SW 1271 (cell line): Measurements from ENCODE around the gene BMP5.
"Not testable (repeated sequence)": the region's sequence is repeated elsewhere in the genome, so short reads cannot be mapped to it uniquely, and the experiment has no call there.

Experiments used
- DNase-seq, 2 experiments: peaks; one replicate each; lab custom pipeline; 2025; lab: John Stamatoyannopoulos, UW

BMP5 gene

DNA sequence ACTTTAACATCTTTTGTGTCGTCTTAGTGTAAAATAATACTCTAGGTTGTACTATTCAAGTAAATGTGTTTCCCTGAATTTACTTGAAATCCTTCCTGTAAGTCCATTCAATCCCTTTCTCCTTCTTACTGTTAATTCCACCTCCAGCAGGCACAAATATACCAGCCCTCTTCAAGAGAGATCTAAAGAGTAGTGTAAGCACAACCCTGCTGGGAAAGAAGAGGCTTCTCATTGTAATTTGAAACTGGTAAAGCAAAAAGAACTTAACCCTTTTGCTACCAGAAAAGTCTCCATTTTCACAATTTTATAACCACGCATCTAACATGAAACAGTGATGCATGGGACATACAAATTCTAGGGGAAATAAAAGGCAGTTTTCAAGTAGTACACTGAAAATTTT lies at the start of gene BMP5:
Gene BMP5, minus strand, starts transcription at position 191 of the 400 bp plus-strand sequence. CDS start 725 bp downstream, outside the sequence.
- no peak for DNase-seq

DNA sequence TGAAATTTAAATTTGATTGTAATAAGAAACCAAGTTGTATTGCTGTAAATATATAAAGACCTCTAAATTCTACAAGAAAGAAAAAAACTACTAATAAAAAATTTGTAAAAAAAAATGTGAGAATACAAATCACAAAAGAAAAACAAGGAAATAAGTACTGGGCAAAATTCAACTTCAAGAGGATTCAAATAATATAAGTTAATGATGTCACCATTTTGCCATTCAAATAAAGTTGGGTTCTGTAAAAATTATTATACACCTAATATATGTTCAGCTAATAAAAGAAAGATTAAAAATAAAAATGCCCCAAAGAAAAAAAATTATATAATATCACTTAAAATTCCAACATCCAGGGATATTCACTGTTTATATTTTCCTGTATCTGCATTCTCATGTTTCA lies 47.0 kb upstream of the BMP5 start:
- DNase-seq = no peak

DNA sequence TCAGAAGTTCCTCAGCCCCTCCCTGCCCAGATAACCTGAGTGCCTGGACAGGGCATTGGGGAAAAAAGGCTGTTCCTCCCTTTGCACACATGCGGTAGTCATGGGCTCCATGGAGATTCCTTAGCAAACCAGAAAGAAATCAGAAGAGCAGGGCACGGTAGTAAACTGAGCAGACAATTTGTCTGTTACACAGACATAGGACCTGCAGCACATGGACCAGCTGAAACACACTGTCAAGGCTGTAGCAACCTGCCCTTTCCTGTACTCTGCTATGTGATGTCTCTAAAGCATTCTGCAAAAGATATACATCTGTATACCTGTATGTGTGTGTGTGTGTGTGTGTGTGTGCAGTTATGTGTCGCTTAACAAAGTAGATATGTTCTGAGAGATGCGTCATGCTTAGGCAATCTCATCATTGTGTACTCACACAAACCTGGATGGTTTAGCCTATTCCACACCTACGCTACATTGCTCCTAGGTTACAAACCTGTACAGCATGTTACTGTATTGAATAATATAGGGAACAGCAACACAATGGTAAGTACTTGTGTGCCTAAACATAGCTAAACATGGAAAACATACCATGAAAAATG lies 44.4 kb upstream of the BMP5 start:
- no peak for DNase-seq

DNA sequence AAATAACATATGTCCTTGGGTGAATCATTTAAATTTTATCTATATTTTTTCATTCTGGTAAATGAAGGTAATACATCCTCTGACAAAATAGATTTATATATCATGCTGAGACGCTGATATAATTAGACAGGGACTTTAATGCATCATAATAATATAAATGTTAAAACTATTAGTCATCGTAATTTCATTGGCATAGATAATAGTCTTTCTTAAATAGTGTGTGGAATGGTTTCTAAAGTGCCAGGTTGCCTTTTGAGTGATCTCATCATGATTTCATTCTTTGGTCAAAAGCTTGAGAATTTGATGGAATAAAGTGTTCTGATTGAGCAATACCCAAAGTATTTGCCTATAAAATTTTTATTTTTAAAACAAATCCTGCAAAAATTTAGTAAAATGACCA lies 43.2 kb upstream of the BMP5 start:
- DNase-seq = no peak

DNA sequence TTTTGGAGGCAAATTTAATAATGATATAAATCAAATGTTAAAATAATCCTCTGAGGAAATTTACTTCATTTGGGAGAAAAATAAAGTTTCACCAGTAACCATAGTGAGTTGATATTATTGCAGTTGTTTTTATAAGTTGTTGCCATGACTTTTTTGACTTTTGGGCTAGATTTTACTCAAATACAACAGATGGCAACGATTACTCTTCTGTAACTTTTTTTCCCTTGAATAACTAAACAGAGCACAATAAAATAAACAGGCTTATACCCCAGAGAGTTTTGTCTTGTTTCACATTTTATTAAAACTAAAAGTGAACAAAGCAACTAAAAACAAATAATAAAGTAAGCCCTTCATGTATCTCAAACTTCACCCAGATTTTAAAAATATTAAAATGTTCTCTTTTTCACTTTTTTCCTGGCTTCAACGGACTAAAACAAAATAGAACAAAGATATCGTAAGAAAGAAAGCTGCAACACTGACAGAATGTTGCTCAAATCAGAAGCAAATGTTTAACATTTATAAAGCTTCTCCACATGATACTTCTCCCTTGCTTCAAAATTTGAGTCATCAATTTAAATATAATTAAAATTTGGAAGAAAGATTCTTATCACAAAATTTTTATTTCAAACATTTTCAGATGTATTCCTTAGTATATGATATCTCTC lies 42.5 kb upstream of the BMP5 start:
- no peak for DNase-seq

DNA sequence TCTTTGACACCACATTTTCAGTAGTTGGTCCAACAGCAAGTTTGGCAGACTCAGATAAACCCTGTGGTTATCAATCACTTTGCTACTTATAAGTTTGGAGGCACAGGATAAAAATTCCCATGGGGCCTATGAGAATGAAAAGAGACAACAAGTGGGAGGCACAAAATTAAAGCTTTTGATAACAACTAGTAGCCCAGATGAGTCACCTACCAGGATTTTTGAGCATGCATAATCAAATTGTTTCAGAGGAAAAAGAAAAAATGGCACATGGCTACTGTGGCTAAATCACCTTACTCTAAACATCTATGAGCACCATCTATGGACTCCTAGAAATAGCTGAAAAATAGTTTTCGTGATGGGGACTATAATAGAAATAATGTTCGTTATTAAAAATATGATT lies 40.8 kb upstream of the BMP5 start:
- DNase-seq = peak in 1 of 2 experiments; percentile 7

DNA sequence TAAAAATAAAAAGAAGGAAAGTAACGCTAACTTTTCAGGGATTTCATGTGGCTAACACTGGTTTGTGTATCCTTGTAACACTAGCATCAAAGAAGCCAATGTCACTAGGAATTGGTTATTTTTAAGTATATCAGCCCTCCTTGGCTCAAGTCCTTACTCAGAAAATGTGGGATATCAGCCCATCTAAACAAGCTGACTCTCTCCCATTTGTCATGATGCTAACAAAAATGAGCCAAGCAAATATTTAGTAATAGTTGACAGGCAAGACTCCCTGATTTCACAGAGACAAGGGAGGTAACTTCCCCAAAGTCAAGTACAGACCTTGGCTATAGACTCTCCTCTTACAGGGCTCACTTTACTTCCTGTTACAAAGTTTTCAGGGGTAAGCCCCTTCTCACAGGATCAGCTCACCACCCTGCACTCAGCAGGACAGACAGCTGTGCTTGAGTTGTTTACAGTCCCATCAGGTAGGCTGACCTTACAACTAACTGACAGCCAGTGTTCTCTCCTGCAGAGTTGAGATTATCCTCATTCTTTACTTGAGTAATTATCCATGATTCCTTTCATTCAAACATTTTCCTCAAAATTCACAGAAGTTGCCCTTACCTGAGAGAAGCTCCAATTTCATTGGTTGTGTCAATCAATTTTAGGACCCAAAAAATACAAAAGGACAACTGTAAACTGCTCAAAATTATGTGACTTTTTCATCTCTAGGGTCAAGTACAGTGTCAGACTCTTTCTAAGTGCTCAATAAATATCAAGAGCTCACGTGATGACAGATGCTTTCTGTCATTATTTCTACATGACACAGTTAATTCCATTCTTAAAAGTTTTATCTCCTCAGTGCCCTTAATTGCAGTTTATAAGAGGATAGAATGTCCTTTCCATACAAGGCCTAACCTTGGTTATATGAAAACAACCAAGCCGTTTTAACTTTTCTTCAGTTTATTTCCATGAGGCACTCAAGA lies 38.1 kb upstream of the BMP5 start:
- no peak for DNase-seq

DNA sequence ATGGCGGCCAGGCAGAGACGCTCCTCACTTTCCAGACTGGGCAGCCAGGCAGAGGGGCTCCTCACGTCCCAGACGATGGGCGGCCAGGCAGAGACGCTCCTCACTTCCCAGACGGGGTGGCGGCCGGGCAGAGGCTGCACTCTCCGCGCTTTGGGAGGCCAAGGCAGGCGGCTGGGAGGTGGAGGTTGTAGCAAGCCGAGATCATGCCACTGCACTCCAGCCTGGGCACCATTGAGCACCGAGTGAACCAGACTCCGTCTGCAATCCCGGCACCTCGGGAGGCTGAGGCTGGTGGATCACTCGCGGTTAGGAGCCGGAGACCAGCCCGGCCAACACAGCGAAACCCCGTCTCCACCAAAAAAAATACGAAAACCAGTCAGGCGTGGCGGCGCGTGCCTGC lies 35.1 kb upstream of the BMP5 start:
- not testable (repeated sequence) for DNase-seq

DNA sequence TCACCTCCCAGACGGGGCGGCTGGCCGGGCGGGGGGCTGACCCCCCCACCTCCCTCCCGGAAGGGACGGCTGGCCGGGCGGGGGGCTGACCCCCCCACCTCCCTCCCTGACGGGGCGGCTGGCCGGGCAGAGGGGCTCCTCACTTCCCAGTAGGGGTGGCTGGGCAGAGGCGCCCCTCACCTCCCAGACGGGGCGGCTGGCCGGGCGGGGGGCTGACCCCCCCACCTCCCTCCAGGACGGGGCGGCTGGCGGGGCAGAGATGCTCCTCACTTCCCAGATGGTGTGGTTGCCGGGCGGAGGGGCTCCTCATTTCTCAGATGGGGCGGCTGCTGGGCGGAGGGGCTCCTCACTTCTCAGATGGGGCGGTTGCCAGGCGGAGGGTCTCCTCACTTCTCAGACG lies 34.5 kb upstream of the BMP5 start:
- not testable (repeated sequence) for DNase-seq

DNA sequence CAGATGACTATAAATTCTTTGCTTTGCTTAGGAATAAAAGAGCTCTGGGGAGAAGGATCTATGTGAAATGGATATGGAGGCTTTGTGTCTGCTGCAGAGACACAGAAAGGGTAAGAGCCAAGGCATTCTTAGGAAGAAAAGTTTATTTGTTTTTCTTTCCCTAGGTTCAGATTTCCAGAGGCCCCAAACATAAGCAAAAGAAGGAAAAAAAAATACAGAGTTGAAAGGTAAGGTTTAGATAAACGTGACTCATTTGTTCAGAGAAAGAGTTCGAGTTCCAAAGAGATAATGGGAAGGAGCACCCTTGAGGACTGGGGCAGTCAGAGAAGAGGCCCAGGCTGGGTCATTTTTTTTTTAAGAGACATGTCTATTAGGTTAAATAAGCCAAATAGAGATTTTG lies 27.4 kb upstream of the BMP5 start:
- no peak for DNase-seq

DNA sequence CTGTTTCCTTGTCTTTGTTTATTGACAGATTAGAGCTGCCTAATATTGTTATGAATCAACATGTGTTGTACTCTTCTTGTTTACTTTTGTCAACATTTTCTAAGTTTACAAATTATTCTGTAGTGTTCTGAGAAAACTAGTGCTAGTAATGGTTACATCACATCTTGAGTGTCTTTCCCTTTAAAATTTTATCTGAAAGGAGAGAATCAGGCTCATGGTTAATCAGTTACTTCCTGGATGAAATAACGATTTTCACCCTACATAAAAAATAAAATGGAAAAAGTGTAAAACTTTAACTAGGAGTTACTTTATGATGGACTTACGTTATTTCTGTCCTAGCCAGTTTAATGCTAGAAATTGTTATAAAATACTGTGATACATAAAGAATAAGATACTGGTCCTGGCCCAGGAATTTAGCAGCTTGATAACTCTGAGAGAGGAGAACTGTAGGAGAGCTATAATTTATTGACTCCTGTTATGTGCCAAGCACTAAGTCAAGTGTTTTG lies 26.4 kb upstream of the BMP5 start:
- no peak for DNase-seq

DNA sequence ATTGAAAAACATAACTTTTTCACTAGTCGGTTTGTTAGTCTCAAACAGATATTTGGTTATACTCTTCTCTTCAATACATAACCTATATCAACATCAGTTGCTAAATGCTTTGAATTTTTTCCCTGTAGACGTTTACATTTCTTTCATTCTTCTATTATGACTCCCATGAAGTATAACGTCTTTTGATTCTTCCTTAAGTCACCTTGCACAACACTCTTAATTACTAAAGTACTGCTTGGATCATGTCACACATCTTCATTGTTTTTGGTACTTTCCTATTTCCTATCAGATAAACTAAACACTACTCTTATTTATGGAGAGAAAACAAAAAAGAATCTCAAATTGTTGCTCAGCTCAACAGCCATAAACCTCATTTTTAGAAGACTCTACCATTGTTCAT lies 23.0 kb upstream of the BMP5 start:
- peak in 1 of 2 experiments; percentile 40 for DNase-seq

DNA sequence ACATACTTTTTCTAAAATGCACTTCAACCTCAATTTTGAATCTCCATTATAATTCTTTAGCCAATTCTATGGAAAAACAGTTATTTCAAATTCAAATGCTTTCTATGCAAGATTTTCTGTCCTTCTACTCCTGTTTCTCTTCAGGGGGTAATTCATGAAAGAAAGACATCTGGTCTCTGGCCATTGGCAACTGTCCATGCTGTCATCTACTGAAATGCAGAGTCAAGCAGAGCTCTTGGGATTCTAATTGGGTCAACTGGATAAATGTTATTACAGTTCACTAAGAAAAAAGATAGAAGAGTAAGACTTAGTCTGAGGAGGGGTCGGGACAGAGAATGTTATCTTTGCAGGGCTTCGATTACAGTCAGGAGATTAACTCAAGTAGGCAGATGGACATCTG lies 22.0 kb upstream of the BMP5 start:
- DNase-seq = no peak

DNA sequence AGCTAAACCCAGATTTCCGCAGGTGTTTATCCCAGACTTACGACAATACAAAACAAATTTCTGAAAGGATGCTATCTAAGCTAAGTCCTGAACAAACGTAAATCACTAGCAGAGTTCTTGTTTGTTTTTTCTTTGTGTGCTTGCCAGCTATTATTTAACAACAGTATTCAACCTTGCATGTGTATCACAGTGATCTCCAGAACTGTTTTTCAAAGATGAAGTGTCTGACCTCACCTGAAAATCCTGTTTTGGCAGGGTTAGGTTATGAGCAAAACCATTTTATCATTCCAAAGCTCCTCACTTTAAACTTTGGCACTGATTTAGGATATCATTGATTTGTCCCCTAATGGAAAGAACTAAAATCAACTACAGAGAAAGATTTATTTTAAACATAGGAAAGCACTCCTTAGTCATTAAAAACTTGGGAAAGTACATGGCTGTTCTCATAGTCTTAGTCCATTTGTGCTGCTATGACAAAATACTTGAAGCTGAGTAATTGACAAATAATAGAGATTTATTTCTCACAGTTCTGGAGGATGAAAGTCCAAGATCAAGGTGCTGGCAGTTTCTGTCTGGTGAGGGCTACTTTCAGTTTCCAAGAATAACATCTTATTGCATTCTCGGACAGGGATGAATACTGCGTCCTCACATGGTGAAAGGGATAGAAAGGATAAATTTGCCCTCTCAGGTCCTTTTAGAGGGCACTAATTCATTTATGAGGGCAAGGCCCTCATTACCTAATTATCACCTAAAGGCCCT lies 20.8 kb upstream of the BMP5 start:
- DNase-seq = no peak

DNA sequence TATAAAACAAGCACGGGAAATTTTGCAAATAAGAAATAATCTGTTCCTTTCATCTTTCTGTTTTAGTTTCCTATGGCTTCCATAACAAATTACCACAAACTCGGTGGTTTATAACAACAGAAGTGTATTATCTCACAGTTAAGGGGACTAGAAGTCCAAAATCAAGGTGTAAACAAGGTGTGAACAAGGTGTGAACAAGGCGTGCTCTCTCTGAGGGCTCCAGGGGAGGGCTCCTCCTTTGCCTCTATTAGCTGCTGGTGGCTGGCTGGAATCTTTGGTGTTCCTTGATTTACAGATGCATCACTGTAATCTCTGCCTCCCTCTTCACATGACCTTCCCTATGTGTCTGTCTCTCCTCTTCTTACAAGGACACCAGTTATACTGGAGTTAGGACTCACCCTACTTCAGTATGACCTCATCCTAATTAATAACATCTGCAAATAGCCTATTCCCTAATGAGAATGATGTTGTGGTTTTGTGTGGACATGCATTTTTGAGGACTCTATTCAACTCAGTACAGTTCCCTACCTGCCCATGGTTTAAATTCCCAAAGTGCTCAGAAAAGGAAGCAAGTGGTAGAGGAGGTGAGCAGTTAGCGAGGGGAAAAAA lies 17.5 kb upstream of the BMP5 start:
- no peak for DNase-seq

DNA sequence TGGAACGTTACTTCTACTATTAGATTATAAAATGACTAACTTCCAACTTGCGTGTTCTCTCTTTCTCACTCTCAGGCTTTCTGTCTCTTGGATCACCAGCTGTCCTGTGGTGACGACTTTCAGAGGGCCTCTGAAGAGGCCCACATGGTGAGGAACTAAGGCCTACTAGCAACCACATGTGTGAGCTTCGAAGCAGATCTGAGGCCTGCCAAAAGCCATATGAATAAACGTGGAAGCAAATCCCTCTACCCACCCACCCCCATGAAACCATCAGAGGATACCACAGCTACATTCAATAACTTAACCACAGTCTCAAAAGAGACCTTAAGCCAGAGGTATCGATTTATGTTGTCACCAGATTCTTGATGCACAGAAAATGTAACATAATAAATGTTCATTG lies 13.5 kb upstream of the BMP5 start:
- no peak for DNase-seq

DNA sequence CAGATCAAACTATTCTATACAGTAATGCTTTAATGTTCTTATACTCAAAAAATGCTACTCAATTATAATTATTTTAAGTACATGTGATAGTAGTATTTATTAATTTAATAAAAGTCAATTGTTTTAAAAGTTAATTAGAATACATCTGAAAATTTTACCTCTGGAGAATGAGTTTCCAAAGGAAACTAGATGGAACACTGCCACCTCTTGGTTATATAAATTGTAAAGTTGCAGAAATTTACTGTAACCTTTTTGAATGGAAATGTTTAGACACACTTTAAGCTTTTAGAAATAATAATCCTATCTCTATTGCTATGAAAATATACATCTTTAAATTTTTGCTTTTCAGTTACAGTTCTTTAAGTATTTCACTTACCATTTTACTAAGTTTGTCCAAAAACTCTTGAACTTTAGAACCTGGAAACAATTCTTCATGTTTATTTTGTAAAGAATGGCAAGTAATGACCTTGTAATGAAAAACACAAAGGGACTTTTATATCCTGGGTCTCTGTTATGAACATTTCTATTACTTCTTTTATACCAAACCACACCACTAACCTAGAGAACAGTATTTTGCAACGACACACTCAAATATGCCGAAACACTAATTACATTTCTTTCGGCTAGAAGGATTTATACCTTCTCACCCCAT lies 10.9 kb upstream of the BMP5 start:
- peak in 1 of 2 experiments; percentile 20 for DNase-seq

DNA sequence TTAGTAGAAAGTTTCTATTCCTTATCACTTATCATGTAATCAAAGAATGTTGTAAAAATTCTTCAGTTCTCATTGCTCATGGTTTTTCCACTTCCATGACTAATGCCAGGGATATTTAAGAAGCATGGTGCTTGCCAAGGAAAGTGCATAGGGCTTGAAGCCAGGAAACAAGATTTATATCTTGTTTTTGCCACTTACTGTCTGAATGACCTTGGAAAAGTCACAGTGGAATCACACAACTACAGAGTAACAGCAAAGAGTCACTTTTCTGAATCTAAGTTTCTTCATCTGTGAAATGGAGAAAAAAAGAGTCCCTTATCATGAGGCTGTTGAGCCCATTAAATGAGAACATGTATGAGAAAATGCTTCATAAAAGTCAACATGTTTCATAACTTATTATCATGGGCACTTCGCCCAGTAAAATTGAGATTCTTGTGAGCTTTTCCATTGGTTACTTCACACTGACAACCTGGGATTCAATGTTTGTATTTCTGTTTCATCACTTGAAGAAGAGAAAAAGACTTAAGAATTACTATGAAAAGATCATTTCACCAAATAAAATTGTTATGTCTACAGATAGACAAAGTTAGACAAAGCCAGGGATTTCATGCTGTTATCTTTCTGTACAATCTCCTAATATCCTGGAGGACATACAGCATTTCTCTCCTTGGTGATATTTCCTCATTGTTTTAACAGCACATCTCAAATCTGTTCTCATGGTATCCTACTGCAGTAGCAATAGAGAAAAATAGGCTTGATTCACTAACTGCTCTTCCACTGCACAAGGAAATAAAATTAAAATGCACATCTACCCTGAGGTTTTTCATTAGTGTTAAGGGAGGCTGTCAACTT lies 7.6 kb upstream of the BMP5 start:
- peak in 1 of 2 experiments; percentile 66 for DNase-seq

DNA sequence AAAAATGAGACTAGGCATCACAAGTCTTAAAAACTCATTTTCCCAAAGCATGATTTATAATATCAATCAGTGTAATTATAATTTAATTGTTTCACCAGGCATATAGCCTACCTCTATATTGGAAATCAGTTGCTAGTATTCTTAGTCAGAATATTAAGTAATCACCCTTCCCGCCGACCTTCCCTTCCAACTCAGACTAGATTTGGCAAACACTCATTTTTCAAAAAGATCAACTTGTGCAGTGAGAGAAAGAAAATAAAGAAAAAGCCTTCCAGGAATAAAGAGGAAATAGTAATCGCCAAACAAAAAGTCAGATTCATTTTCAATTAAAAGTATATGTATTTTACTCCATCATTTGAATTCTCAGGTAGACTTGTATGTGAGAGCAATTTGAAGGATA lies 1.9 kb upstream of the BMP5 start:
- no peak for DNase-seq

DNA sequence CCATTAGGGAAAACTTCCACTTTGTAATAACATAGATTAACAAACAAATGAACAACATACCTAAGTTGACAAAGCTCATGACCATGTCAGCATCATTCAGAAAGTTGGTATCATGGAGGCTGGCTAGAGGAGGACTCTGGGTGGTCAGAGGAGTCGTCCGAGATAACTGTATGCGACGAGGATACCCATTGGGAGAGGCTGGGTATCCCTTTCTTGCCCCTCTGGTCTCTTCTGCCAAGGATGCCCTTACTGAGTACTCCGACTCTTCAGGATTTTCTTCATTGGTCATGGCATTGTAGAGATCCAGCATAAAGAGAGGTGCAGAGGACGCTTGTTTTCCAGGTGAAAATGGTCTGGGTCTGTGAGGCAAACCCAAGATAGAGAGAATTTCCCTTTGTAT lies 1.1 kb downstream of the BMP5 start:
- DNase-seq = no peak
